SK-N-SH (cell line): ENCODE measurements around the gene ACADS. TPM values are rescaled to one million over a fixed set of nuclear protein-coding genes. Genes with fewer than 3 reads are reported as not detected.

ENCODE experiments used
- CTCF ChIA-PET: fragments of 300-600, 350-600 bp; formaldehyde crosslinking; extraction: SDS; loops from one replicate; lab custom pipeline; 2021; lab: Yijun Ruan, JAX
- POLR2A ChIA-PET: fragments of 350-600 bp; sonication (Branson Sonifier 250); formaldehyde crosslinking; extraction: SDS; loops from one replicate; lab custom pipeline; 2020; ENCODE audit warnings: antibody characterized with exemption, inconsistent platforms; lab: Yijun Ruan, JAX
- DNase-seq: peaks from one replicate; pipeline ENCODE4 v3.0.0; 2012
- H2AFZ ChIP-seq: fragments of 200-600 bp; sonication (generic); 2 replicates; pipeline ENCODE4 v1.8.1; 2016; ENCODE audit warnings: antibody characterized with exemption, mild to moderate bottlenecking, low read depth
- H3F3A ChIP-seq: fragments of 200-600 bp; sonication (generic); replicated peaks from 2 replicates; pipeline ENCODE3; 2016; ENCODE audit warnings: antibody characterized with exemption, mild to moderate bottlenecking; ENCODE audit not compliant: insufficient read depth
- H3K27ac ChIP-seq, 2 experiments: fragments of 200-500 bp in 1 of 2; fragments of 200-600 bp in 1 of 2; sonication (Bioruptor generic) in 1 of 2; sonication (generic), shearing (Covaris generic) in 1 of 2; 2 replicates each; pipeline versions ENCODE4 v1.5.1 to v1.6.1; 2014 to 2016; ENCODE audit warnings: low read depth in 2 of 2, inconsistent platforms in 1 of 2, low read length in 1 of 2, mild to moderate bottlenecking in 1 of 2, mixed read lengths in 1 of 2
- H3K27me3 ChIP-seq: fragments of 200-600 bp; sonication (generic), shearing (Covaris generic); 2 replicates; pipeline ENCODE4 v1.6.1; 2016; ENCODE audit warnings: mixed run types; ENCODE audit not compliant: insufficient read depth
- H3K36me3 ChIP-seq, 2 experiments: fragments of 200-500 bp in 1 of 2; fragments of 200-600 bp in 1 of 2; sonication (Bioruptor generic) in 1 of 2; sonication (generic) in 1 of 2; replicated peaks in 1 of 2; 2 replicates each; pipeline versions ENCODE3 to v1.5.1; 2014 to 2016; ENCODE audit warnings: low read length in 1 of 2, mild to moderate bottlenecking in 1 of 2; ENCODE audit not compliant: insufficient read depth in 2 of 2, control insufficient read depth in 1 of 2
- H3K4me1 ChIP-seq, 2 experiments: fragments of 200-500 bp in 1 of 2; fragments of 200-600 bp in 1 of 2; sonication (Bioruptor generic) in 1 of 2; sonication (generic), shearing (Covaris generic) in 1 of 2; 2 replicates each; pipeline versions ENCODE4 v1.5.1 to v1.6.1; 2014 to 2016; ENCODE audit warnings: low read depth in 1 of 2, low read length in 1 of 2, mixed run types in 1 of 2; ENCODE audit not compliant: insufficient read depth in 2 of 2, control insufficient read depth in 1 of 2
- H3K4me2 ChIP-seq: fragments of 200-600 bp; sonication (generic), shearing (Covaris generic); 2 replicates; pipeline ENCODE4 v1.6.1; 2017; ENCODE audit warnings: mixed run types
- H3K4me3 ChIP-seq, 2 experiments: fragments of 200-500 bp in 1 of 2; fragments of 200-600 bp in 1 of 2; sonication (Bioruptor generic) in 1 of 2; sonication (generic), shearing (Covaris generic) in 1 of 2; 2 replicates each; pipeline versions ENCODE4 v1.5.1 to v1.8.1; 2014 to 2016; ENCODE audit warnings: low read depth in 2 of 2, inconsistent platforms in 1 of 2, low read length in 1 of 2, mild to moderate bottlenecking in 1 of 2, mixed read lengths in 1 of 2, moderate library complexity in 1 of 2
- H3K79me2 ChIP-seq: fragments of 200-600 bp; sonication (generic); 2 replicates; pipeline ENCODE4 v1.8.1; 2017; ENCODE audit warnings: mild to moderate bottlenecking; ENCODE audit not compliant: insufficient read depth
- H3K9ac ChIP-seq: fragments of 200-600 bp; sonication (generic); 2 replicates; pipeline ENCODE4 v1.6.1; 2017; ENCODE audit warnings: mixed run types
- H3K9me2 ChIP-seq: fragments of 200-600 bp; sonication (generic); 2 replicates; pipeline ENCODE4 v1.6.1; 2017; ENCODE audit warnings: mixed run types
- H3K9me3 ChIP-seq: fragments of 200-600 bp; sonication (generic); 2 replicates; pipeline ENCODE4 v1.6.1; 2017; ENCODE audit warnings: mixed run types, mild to moderate bottlenecking, moderate library complexity
- H4K20me1 ChIP-seq: fragments of 200-600 bp; sonication (generic); 2 replicates; pipeline ENCODE4 v1.6.1; 2017; ENCODE audit warnings: mild to moderate bottlenecking, mixed run types; ENCODE audit not compliant: insufficient read depth
- CHD2 ChIP-seq: fragments of 150-350 bp; IDR thresholded peaks from 2 replicates; pipeline ENCODE4 v1.6.1; 2018; ENCODE audit warnings: low read length; ENCODE audit not compliant: partially characterized antibody
- FOXM1 ChIP-seq: IDR thresholded peaks from 2 replicates; pipeline ENCODE4 v1.4.0; 2012; ENCODE audit warnings: low read depth, mild to moderate bottlenecking
- MXI1 ChIP-seq: IDR thresholded peaks from 2 replicates; pipeline ENCODE4 v1.6.1; 2012; ENCODE audit warnings: mild to moderate bottlenecking, low read depth, low read length, improper control_type of control experiment
- NRF1 ChIP-seq: IDR thresholded peaks from 2 replicates; pipeline ENCODE4 v1.6.1; 2012; ENCODE audit warnings: low read depth, mild to moderate bottlenecking, low read length
- POLR2AphosphoS5 ChIP-seq: IDR thresholded peaks from 2 replicates; pipeline ENCODE4 v1.6.1; 2012; ENCODE audit warnings: low read depth, low read length
- RCOR1 ChIP-seq: fragments of 150-350 bp; IDR thresholded peaks from 2 replicates; pipeline ENCODE4 v1.6.1; 2017; ENCODE audit warnings: antibody characterized with exemption, low read length
- SIN3A ChIP-seq: IDR thresholded peaks from 2 replicates; pipeline ENCODE4 v1.6.1; 2012; ENCODE audit warnings: low read depth, mild to moderate bottlenecking, low read length, moderate library complexity, borderline replicate concordance
- SMC3 ChIP-seq: IDR thresholded peaks from 2 replicates; pipeline ENCODE4 v1.6.1; 2012; ENCODE audit warnings: low read depth, low read length, improper control_type of control experiment
- TAF1 ChIP-seq: IDR thresholded peaks from 2 replicates; pipeline ENCODE4 v1.6.1; 2012; ENCODE audit warnings: low read depth, mild to moderate bottlenecking, low read length, moderate library complexity, borderline replicate concordance
- TEAD4 ChIP-seq: IDR thresholded peaks from 2 replicates; pipeline ENCODE4 v1.4.0; 2012; ENCODE audit warnings: mild to moderate bottlenecking, borderline replicate concordance; ENCODE audit not compliant: insufficient read depth
- WGBS: methylation state at CpG from one replicate; pipeline ENCODE4 v1.1.6; 2017; ENCODE audit warnings: low lambda C conversion rate; 5-methylcytosine and 5-hydroxymethylcytosine counted together
- polyA plus RNA-seq, 3 experiments: library from polyadenylated mRNA; depleted of rRNA; stranded (reverse); fragments of >200 nt; gene quantifications; 2 replicates each; pipeline ENCODE4 v1.2.3, GENCODE V29; 2012
- TF ChIP-seq, protein P1 (sequence below): IDR thresholded peaks from 2 replicates; pipeline ENCODE4 v1.4.0; 2012; ENCODE audit warnings: low read depth, borderline replicate concordance
- TF ChIP-seq, protein P2 (sequence below): fragments of 150-350 bp; IDR thresholded peaks from 2 replicates; pipeline ENCODE4 v1.6.1; 2017; ENCODE audit warnings: antibody characterized with exemption, low read length, low read depth, borderline replicate concordance
- TF ChIP-seq, protein P3 (sequence below): fragments of 200-600 bp; sonication (generic); IDR thresholded peaks from 2 replicates; pipeline ENCODE4 v1.6.1; 2017; ENCODE audit warnings: antibody characterized with exemption, mild to moderate bottlenecking, moderate library complexity
- TF ChIP-seq, protein P4 (sequence below): fragments of 150-350 bp; IDR thresholded peaks from 2 replicates; pipeline ENCODE4 v1.6.1; 2016; ENCODE audit warnings: mild to moderate bottlenecking, low read depth, low read length
- TF ChIP-seq, protein P5 (sequence below): IDR thresholded peaks from 2 replicates; pipeline ENCODE4 v1.4.0; 2012; ENCODE audit warnings: low read depth
- TF ChIP-seq, protein P6 (sequence below): IDR thresholded peaks from 2 replicates; pipeline ENCODE4; 2012

The ACADS gene
- polyA plus RNA-seq, 1 of the 3 experiments (the other 2 are of a cell fraction), result 4.9 TPM

DNA sequence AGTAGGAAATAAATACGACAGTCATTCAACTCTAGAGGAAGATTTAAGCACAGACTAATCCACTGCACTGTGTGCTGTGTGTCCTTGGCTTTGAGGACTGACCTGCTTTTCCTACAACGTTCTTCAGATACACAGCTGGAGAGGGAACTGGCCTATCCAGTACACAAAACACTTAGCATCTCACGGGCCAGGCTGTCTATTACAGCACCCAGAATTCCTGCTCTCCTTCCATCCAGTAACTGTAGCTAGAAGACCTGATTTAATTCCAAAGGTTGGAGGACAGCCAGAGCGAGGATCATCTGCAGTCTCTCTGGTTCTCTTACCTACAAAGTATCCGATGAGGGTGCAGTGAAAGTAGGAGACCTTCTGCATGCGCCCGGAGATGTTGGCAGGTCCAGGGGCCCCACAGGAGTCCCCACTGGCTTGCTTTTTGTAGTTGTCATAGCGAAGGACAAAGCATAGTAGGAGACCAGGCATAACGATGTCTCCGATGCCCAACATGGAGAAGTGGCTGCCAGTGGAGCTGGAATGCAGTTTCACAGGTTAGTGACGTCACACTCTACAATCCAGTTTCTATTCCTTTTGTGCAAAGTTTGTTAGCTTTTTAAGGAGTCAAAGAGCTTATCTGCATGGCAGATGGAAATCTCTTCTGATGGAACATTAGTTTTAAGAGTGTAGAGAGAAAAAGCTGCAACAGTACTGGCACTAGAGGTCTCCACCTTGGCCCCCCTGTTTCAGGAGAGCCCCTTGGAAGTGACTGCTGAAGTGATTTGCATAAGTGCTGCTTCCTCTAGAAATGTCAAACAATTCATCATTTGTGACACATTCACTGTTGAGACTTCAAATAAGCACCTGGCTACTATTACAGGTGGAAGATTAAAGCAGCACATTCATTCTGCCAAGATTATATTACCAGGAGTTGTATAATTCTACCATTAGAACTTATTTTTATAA is 41.7 kb downstream of the ACADS start:
- Histone ChIP-seq H3K9ac (no peak overlapping the region), H3K9me2 (no peaks in the 10 kb centered on the region), H3K27ac (no peak overlapping the region), H3K27me3 (no peaks in the 10 kb centered on the region), H4K20me1 (no peaks in the 10 kb centered on the region), H3K4me1 (no peaks in the 10 kb centered on the region), H3K36me3 (peaks cover 28 to 51% of the 10 kb centered on the region in 2 experiments), H3K4me2 (no peak overlapping the region), H3F3A (no peaks in the 10 kb centered on the region), H2AFZ (no peak overlapping the region), H3K4me3 (no peak overlapping the region), H3K79me2 (no peaks in the 10 kb centered on the region), H3K9me3 (no peaks in the 10 kb centered on the region)
- WGBS, result 97% methylated on average over 11 of the region's 11 CpGs
- no peak for DNase-seq
- TF ChIP-seq FOXM1, result no peak
- TF ChIP-seq MXI1, result no peak
- TF ChIP-seq, protein P1, sequence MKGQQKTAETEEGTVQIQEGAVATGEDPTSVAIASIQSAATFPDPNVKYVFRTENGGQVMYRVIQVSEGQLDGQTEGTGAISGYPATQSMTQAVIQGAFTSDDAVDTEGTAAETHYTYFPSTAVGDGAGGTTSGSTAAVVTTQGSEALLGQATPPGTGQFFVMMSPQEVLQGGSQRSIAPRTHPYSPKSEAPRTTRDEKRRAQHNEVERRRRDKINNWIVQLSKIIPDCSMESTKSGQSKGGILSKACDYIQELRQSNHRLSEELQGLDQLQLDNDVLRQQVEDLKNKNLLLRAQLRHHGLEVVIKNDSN, result no peak
- no peak for TF ChIP-seq TAF1
- no peak for TF ChIP-seq NRF1
- ChIA-PET CTCF (interaction anchor here (1.9 kb wide), 1 partner anchor 11 kb away, joined by 5 read pairs; no protein-coding TSS in a partner anchor), POLR2A (no interaction called here)

DNA sequence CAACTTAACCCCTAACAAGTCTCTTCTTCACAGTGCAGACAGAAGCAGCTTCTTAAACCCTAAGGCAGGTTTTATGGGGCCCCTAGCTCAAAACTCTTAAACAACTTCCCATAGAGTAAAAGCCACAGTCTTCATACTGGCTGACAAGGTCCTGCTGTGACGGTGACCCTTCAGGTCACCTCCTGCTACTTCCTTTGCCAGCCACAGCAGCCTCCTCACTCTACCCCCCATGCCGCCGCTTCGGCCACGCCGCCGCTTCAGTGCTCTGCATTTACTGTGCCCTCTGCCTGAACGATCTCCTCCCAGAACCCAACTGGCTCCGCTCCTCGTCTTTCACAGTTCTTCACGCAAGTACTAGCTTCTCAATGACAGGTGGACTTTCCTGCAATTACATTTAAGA is 45.5 kb downstream of the ACADS start:
- H3K27me3 ChIP-seq, result no peaks in the 10 kb centered on the region
- no peak overlapping the region for H3K27ac ChIP-seq
- no peak for DNase-seq
- H3K9me2 ChIP-seq, result no peaks in the 10 kb centered on the region
- ChIA-PET POLR2A (no interaction called here), CTCF (interaction anchor here (1.2 kb wide), 1 partner anchor 201 kb away, joined by 3 read pairs; no protein-coding TSS in a partner anchor)
- no peak overlapping the region for H3K9ac ChIP-seq
- no peaks in the 10 kb centered on the region for H3K9me3 ChIP-seq
- peaks cover 23 to 32% of the 10 kb centered on the region in 2 experiments for H3K36me3 ChIP-seq
- 91% methylated on average over 11 of the region's 11 CpGs for WGBS
- H3F3A ChIP-seq, result no peaks in the 10 kb centered on the region
- H4K20me1 ChIP-seq, result no peaks in the 10 kb centered on the region
- TF ChIP-seq CHD2, result no peak
- TF ChIP-seq, protein P2, sequence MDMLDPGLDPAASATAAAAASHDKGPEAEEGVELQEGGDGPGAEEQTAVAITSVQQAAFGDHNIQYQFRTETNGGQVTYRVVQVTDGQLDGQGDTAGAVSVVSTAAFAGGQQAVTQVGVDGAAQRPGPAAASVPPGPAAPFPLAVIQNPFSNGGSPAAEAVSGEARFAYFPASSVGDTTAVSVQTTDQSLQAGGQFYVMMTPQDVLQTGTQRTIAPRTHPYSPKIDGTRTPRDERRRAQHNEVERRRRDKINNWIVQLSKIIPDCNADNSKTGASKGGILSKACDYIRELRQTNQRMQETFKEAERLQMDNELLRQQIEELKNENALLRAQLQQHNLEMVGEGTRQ, result no peak
- TF ChIP-seq TEAD4, result no peak
- no peak for TF ChIP-seq RCOR1
- no peak for TF ChIP-seq MXI1
- TF ChIP-seq, protein P3, sequence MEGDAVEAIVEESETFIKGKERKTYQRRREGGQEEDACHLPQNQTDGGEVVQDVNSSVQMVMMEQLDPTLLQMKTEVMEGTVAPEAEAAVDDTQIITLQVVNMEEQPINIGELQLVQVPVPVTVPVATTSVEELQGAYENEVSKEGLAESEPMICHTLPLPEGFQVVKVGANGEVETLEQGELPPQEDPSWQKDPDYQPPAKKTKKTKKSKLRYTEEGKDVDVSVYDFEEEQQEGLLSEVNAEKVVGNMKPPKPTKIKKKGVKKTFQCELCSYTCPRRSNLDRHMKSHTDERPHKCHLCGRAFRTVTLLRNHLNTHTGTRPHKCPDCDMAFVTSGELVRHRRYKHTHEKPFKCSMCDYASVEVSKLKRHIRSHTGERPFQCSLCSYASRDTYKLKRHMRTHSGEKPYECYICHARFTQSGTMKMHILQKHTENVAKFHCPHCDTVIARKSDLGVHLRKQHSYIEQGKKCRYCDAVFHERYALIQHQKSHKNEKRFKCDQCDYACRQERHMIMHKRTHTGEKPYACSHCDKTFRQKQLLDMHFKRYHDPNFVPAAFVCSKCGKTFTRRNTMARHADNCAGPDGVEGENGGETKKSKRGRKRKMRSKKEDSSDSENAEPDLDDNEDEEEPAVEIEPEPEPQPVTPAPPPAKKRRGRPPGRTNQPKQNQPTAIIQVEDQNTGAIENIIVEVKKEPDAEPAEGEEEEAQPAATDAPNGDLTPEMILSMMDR, result no peak
- TF ChIP-seq, protein P4, sequence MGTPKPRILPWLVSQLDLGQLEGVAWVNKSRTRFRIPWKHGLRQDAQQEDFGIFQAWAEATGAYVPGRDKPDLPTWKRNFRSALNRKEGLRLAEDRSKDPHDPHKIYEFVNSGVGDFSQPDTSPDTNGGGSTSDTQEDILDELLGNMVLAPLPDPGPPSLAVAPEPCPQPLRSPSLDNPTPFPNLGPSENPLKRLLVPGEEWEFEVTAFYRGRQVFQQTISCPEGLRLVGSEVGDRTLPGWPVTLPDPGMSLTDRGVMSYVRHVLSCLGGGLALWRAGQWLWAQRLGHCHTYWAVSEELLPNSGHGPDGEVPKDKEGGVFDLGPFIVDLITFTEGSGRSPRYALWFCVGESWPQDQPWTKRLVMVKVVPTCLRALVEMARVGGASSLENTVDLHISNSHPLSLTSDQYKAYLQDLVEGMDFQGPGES, result no peak
- TF ChIP-seq, protein P5, sequence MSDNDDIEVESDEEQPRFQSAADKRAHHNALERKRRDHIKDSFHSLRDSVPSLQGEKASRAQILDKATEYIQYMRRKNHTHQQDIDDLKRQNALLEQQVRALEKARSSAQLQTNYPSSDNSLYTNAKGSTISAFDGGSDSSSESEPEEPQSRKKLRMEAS, result no peak
- TF ChIP-seq TAF1, result no peak
- no peak for TF ChIP-seq SIN3A
- TF ChIP-seq, protein P6, sequence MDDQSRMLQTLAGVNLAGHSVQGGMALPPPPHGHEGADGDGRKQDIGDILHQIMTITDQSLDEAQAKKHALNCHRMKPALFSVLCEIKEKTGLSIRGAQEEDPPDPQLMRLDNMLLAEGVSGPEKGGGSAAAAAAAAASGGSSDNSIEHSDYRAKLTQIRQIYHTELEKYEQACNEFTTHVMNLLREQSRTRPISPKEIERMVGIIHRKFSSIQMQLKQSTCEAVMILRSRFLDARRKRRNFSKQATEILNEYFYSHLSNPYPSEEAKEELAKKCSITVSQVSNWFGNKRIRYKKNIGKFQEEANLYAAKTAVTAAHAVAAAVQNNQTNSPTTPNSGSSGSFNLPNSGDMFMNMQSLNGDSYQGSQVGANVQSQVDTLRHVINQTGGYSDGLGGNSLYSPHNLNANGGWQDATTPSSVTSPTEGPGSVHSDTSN, result no peak
- no peak for TF ChIP-seq SMC3
- no peak for TF ChIP-seq POLR2AphosphoS5
- H3K79me2 ChIP-seq, result no peaks in the 10 kb centered on the region
- no peaks in the 10 kb centered on the region for H3K4me1 ChIP-seq
- H3K4me2 ChIP-seq, result no peak overlapping the region
- no peak overlapping the region for H2AFZ ChIP-seq
- no peak overlapping the region for H3K4me3 ChIP-seq
